ENCODE results near the gene GNGT2.

GNGT2 gene

DNA sequence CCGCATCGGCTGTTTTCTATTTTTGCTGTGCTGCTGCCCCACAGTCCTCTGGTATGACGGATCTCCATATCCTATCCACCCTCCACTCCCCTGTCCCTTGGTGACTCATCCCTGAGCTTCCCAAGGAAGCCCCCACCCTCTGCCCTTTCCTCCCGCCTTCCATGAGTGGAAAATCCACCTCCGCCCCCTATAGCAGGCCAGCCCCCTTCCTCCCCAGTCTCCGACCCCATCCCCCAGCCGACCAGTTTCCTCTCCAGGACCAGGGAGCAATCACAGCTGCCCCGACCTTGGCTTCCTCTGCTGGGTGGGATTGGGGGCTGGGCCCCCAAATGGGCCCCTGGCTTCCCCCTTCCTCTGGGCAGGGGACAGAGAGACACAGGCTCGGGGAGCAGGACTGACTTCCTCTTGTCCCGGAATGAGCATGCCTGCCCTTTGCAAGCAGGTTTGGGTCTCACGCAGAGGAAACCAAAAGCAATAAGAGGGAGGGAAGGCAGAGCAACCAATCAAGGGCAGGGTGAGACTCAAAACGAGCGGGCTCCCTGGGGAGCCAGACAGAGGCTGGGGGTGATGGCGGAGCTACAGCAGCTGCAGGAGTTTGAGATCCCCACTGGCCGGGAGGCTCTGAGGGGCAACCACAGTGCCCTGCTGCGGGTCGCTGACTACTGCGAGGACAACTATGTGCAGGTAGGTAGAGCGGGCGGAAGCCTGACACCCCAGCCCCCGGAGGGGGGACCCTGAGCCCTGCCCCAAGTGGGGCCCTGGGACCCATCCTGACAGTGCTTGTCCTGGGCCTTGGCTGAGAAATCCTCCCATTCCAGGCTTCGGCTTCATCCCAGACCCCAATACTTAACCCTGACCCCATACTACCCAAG is at the start of gene GNGT2, which contains the start of gene ABI3:
Gene GNGT2, minus strand, starts transcription at position 417 of the 872 bp plus-strand sequence. CDS start 3,152 bp downstream, outside the sequence.
Gene ABI3, plus strand, starts transcription at position 550 of the 872 bp plus-strand sequence. Its CDS starts 18 bp downstream, at position 568.
- DNase-seq (ENCODE audit: low read depth, low spot score): peak; percentile 33
- TF ChIP-seq, protein P1, sequence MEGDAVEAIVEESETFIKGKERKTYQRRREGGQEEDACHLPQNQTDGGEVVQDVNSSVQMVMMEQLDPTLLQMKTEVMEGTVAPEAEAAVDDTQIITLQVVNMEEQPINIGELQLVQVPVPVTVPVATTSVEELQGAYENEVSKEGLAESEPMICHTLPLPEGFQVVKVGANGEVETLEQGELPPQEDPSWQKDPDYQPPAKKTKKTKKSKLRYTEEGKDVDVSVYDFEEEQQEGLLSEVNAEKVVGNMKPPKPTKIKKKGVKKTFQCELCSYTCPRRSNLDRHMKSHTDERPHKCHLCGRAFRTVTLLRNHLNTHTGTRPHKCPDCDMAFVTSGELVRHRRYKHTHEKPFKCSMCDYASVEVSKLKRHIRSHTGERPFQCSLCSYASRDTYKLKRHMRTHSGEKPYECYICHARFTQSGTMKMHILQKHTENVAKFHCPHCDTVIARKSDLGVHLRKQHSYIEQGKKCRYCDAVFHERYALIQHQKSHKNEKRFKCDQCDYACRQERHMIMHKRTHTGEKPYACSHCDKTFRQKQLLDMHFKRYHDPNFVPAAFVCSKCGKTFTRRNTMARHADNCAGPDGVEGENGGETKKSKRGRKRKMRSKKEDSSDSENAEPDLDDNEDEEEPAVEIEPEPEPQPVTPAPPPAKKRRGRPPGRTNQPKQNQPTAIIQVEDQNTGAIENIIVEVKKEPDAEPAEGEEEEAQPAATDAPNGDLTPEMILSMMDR (IDR thresholded peaks at IDR 0.05; ENCODE audit: low read depth, low read length): no peak
- in situ Hi-C loops (cut with HindIII; ENCODE audit: low sequenced_read_pairs): no loop called here
- peak within 1 kb of the TSS; percentile 2 for H3K4me3 ChIP-seq (ENCODE audit: low read depth, low read length)

DNA sequence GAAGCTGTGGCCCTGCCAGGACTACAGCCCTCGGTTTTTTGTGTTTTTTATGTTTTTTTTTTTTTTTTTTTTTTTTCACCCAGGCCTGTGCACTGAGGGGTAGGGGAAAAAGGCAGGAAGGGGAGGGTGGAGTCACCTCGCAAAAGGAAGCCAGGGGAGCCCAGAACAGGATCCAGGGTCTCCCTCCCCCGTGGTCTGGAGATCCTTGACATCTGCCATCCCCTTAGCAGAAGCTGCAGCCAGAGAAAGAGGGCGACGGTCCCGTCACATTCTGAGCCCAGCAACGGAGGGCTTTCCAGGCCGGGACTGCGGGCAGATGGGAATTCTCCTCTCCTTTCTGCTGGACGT is 49.3 kb upstream of the GNGT2 start:
- in situ Hi-C loops (cut with HindIII; ENCODE audit: low sequenced_read_pairs): no loop called here
- no peak for DNase-seq (ENCODE audit: low read depth, low spot score)
- TF ChIP-seq, protein P1 (IDR thresholded peaks at IDR 0.05; ENCODE audit: low read depth, low read length): no peak
- H3K4me3 ChIP-seq (ENCODE audit: low read depth, low read length): peak overlapping the region; percentile 36

DNA sequence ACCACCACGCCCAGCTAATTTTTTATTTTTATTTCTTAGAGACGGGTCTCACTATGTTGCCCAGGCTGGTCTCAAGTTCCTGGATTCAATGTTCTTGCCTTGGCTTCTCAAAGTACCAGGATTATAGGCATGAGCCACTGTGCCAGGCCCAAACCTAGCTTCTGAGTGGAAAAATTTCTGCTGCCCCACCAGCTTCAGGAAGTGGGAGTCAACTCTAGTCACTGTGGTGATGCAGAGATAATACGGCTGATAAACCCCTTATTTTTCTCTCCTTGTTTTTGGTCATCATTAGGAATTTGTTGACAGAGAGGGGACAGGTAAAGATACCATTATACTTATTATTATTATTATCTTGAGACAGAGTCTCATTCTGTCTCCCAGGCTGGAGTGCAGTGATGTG is 48.0 kb upstream of the GNGT2 start:
- DNase-seq (ENCODE audit: low read depth, low spot score): no peak
- TF ChIP-seq, protein P1 (IDR thresholded peaks at IDR 0.05; ENCODE audit: low read depth, low read length): no peak
- in situ Hi-C loops (cut with HindIII; ENCODE audit: low sequenced_read_pairs): no loop called here
- H3K4me3 ChIP-seq (ENCODE audit: low read depth, low read length): no peak overlapping the region

DNA sequence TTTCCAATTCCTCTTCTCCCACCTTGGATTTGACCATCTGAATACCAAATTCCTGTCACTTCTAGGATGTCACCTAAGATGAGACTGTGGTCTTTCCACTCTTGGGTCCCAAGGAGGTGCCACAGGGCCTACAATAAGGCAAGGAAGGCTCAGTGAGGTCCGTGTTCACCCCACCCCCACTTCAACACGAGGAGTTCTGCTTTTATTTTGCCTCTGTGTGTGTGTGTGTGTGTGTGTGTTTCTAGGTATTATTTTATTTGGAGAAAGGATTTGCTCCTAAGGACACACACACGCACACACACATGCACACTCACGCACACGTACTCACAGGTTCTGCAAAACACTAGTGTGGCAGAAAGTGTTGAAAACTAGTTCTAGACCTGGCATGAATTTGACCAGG is 44.8 kb upstream of the GNGT2 start:
- no peak for DNase-seq (ENCODE audit: low read depth, low spot score)
- H3K4me3 ChIP-seq (ENCODE audit: low read depth, low read length): no peak overlapping the region
- TF ChIP-seq, protein P1 (IDR thresholded peaks at IDR 0.05; ENCODE audit: low read depth, low read length): no peak
- in situ Hi-C loops (cut with HindIII; ENCODE audit: low sequenced_read_pairs): no loop called here

DNA sequence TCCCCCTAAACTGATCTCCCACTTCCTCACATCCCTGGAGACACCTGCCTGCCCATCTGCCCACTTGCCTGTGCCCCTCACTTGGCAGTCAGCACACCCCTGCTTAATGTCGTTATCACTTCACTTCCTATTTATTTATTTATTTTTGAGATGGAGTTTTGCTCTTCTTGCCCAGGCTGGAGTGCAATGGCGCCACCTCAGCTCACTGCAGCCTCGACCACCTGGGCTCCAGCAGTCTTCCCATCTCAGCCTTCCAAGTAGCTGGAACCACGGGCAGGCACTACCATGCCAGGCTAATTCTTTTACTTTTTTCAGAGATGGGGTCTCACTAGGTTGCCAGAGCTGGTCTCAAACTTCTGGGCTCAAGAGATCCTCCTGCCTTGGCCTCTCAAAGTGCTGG is 43.7 kb upstream of the GNGT2 start:
- TF ChIP-seq, protein P1 (IDR thresholded peaks at IDR 0.05; ENCODE audit: low read depth, low read length): no peak
- no peak overlapping the region for H3K4me3 ChIP-seq (ENCODE audit: low read depth, low read length)
- no peak for DNase-seq (ENCODE audit: low read depth, low spot score)
- in situ Hi-C loops (cut with HindIII; ENCODE audit: low sequenced_read_pairs): no loop called here

DNA sequence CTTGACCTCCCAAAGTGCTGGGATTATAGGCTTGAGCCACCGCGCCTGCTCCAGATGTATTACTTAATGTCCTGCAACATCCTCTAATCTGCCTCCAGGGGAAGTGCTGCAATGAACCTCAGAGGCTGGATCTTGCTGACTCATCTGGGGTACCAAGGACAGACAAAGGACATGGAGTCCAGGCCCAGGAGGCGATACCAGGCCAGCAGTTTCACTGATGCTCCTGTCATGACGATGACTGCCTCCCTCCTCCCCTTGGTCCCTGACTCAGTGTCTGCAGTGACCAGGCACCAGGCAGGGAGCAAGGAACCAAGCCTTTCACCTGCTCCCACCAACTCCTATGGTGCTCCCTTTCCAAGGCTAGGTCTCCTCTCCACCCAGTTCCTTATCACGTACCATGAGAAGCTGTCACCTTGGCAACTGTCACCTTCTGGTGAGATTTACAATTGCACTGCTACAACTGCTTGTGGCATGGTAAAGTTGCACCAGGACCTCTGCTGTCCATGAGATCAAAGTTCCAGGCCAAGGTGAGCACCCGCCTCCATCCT is 41.8 kb upstream of the GNGT2 start:
- TF ChIP-seq, protein P1 (IDR thresholded peaks at IDR 0.05; ENCODE audit: low read depth, low read length): no peak
- in situ Hi-C loops (cut with HindIII; ENCODE audit: low sequenced_read_pairs): no loop called here
- H3K4me3 ChIP-seq (ENCODE audit: low read depth, low read length): no peak overlapping the region
- no peak for DNase-seq (ENCODE audit: low read depth, low spot score)
